ENCODE measurements around the gene CATSPERZ.

Gene CATSPERZ

DNA sequence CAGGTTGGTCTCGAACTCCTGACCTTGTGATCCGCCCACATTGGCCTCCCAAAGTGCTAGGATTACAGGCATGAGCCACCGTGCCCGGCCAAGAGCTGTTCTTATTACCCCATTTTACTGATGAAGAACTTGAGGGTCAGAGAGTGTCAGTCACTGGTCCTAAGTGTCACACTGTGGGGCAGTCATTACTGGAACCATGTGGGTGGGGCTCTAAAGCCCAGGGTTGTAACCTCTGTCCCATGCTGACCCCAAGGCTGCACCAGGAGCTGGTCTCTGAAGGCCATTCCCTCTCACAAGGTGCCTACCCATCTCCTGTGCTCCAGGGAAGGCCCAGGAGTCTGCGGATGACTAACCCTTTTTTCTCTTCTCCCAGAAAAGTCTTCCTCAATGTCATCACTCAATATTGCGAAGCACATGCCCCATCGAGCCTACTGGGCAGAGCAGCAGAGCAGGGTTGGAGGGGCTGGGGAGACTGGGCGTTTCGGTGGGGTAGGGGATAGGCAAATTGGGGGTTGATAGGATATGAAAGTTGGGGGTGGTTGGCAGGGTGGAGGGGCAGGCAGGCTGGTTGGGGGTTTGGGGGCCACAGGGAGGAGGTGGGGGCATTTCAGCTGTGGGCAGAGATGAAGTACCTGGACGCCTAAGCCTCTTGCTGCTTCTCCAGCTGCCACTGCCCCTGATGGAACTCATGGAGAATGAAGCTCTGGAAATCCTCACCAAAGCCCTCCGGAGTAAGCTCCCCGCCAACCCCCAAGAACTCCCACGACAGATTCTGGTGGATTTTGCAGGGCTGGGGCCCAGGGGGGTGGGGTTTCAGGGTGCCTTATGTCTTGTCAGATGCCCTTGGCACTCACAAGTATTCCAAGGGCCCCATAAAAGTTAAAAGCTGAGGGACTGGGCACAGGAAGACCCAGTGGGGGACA, 3.2 kb downstream of the CATSPERZ start:
- FAIRE-seq (no peak), DNase-seq (ENCODE audit: insufficient read length, low spot score) (no peak)
- TF ChIP-seq, protein P1, sequence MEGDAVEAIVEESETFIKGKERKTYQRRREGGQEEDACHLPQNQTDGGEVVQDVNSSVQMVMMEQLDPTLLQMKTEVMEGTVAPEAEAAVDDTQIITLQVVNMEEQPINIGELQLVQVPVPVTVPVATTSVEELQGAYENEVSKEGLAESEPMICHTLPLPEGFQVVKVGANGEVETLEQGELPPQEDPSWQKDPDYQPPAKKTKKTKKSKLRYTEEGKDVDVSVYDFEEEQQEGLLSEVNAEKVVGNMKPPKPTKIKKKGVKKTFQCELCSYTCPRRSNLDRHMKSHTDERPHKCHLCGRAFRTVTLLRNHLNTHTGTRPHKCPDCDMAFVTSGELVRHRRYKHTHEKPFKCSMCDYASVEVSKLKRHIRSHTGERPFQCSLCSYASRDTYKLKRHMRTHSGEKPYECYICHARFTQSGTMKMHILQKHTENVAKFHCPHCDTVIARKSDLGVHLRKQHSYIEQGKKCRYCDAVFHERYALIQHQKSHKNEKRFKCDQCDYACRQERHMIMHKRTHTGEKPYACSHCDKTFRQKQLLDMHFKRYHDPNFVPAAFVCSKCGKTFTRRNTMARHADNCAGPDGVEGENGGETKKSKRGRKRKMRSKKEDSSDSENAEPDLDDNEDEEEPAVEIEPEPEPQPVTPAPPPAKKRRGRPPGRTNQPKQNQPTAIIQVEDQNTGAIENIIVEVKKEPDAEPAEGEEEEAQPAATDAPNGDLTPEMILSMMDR (IDR thresholded peaks at IDR 0.05; ENCODE audit: insufficient read depth, missing control alignments): no peak

GRCh38 chr11:64304032-64304315, 3.8 kb downstream of the CATSPERZ start:
- TF ChIP-seq, protein P1 (IDR thresholded peaks at IDR 0.05; ENCODE audit: insufficient read depth, missing control alignments): no peak
- DNase-seq (ENCODE audit: insufficient read length, low spot score) (no peak), FAIRE-seq (no peak)

DNA sequence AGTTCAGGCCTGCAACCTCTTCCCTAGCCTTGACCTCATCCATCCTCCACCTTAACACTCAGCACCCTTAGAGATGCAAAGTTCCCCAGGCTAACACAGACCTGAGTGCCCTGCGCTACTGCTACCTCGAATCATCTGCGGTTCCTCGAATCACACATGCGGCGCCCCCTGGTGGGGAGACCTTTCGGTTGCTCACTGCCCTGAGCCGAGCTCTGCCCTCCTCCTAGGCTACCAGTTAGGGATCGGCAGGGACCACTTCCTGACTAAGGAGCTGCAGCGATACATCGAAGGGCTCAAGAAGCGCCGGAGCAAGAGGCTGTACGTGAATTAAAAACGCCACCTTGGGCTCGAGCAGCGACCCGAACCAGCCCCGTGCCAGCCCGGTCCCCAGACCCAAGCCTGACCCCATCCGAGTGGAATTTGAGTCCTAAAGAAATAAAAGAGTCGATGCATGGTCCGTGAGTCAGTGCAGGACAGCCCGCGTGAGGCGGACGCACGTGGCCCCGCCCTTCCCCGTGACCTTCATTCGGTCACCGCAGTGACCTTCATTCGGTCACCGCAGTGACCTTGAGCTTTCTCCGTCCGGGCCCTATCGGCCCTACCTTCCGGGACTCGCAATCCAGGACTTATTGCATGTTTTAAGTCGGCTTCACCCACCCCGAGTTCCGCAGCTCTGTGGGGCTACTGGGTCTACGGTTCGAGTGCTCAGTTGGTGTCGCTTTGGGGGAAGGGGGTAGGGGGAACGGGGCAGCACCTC, 4.3 kb downstream of the CATSPERZ start:
- DNase-seq (ENCODE audit: insufficient read length, low spot score) (peak; percentile 87), FAIRE-seq (no peak)
- TF ChIP-seq, protein P1 (IDR thresholded peaks at IDR 0.05; ENCODE audit: insufficient read depth, missing control alignments): peak; percentile 88

DNA sequence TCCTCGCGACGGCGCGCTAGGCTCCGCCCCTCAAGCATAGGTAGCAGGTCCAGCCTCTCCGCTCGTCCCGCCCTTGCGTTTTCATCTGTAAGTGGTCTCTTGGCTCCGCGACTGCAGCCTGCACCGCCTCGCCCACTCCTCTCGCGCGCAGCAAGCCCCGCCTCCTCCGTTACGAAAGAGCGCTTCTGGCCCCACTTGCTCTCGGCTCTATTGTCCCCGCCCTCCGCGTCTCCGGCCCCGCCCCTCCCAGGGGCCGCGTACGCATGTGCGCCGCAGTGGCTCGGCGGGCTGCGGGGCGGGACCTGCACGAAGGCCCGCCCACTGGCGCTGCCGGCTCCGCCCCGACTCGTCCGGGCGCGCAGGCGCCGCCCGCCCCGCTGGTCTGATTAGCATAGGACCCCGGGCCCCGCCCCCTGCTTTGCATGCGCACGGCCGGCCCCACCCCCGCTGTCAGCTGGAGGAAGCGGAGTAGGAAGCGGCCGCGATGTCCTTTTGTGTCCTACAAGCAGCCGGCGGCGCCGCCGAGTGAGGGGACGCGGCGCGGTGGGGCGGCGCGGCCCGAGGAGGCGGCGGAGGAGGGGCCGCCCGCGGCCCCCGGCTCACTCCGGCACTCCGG, 5.0 kb downstream of the CATSPERZ start, which contains the start of gene ESRRA:
TSS of gene ESRRA (plus strand) at position 450 of the 616 bp plus-strand sequence. CDS start 1,656 bp downstream, outside the sequence.
- DNase-seq (ENCODE audit: insufficient read length, low spot score) (peak; percentile 90), FAIRE-seq (no peak)
- TF ChIP-seq, protein P1 (IDR thresholded peaks at IDR 0.05; ENCODE audit: insufficient read depth, missing control alignments): no peak

- no peak for FAIRE-seq
- TF ChIP-seq, protein P1 (IDR thresholded peaks at IDR 0.05; ENCODE audit: insufficient read depth, missing control alignments): peak; percentile 34
- no peak for DNase-seq (ENCODE audit: insufficient read length, low spot score)
Measured at GRCh38 chr11:64305691-64306562, 5.8 kb downstream of the CATSPERZ start.

GRCh38 chr11:64306563-64306875, 6.4 kb downstream of the CATSPERZ start:
- no peak for FAIRE-seq
- no peak for DNase-seq (ENCODE audit: insufficient read length, low spot score)
- TF ChIP-seq, protein P1 (IDR thresholded peaks at IDR 0.05; ENCODE audit: insufficient read depth, missing control alignments): no peak

All from D721Med (cell line).